Urinary bladder (tissue), 4 donors: ENCODE measurements around the gene PRDM16. TPM values are rescaled to one million over a fixed set of nuclear protein-coding genes. Genes with fewer than 3 reads are reported as not detected.

ENCODE experiments used
- DNase-seq: peaks from one replicate; pipeline ENCODE4 v3.0.0-alpha.2; 2015; ENCODE audit errors: extremely low spot score
- H3K27ac ChIP-seq: one replicate; pipeline ENCODE4 v1.5.1; 2013; ENCODE audit warnings: low read depth, mild to moderate bottlenecking, moderate library complexity
- H3K36me3 ChIP-seq: one replicate; pipeline ENCODE4 v1.6.1; 2013; ENCODE audit warnings: mild to moderate bottlenecking, moderate library complexity; ENCODE audit not compliant: insufficient read depth
- H3K4me1 ChIP-seq: one replicate; pipeline ENCODE4 v1.6.1; 2013; ENCODE audit warnings: mild to moderate bottlenecking, moderate library complexity; ENCODE audit not compliant: insufficient read depth
- H3K4me3 ChIP-seq: one replicate; pipeline ENCODE4 v1.5.1; 2013; ENCODE audit warnings: low read depth, low read length
- WGBS: extraction: QIAGEN DNeasy Blood & Tissue Kit; methylation state at CpG from one replicate; pipeline ENCODE4 v1.1.7; 2013; 5-methylcytosine and 5-hydroxymethylcytosine counted together
- polyA plus RNA-seq: library from polyadenylated mRNA; stranded (reverse); fragments of 200-250 nt; gene quantifications from one replicate; pipeline ENCODE4 v1.2.3, GENCODE V29; 2013
- total RNA-seq: library from RNA; depleted of rRNA; stranded (reverse); fragments of >200 nt; gene quantifications from one replicate; pipeline ENCODE4 v1.2.3, GENCODE V29; 2014
- donor health status: healthy with polysubstance abuse.
- donor health status: healthy.

PRDM16 gene
- total and polyA plus RNA-seq, 2 donors = 2.8 to 3.7 TPM

GRCh38 chr1:3187415-3188149 lies 118.6 kb downstream of the PRDM16 start:
- 91% methylated on average over 21 of the region's 21 CpGs for WGBS
- Histone ChIP-seq H3K27ac (no peak overlapping the region), H3K36me3 (no peaks in the 10 kb centered on the region), H3K4me1 (no peaks in the 10 kb centered on the region), H3K4me3 (no peak overlapping the region)
- no peak for DNase-seq

DNA sequence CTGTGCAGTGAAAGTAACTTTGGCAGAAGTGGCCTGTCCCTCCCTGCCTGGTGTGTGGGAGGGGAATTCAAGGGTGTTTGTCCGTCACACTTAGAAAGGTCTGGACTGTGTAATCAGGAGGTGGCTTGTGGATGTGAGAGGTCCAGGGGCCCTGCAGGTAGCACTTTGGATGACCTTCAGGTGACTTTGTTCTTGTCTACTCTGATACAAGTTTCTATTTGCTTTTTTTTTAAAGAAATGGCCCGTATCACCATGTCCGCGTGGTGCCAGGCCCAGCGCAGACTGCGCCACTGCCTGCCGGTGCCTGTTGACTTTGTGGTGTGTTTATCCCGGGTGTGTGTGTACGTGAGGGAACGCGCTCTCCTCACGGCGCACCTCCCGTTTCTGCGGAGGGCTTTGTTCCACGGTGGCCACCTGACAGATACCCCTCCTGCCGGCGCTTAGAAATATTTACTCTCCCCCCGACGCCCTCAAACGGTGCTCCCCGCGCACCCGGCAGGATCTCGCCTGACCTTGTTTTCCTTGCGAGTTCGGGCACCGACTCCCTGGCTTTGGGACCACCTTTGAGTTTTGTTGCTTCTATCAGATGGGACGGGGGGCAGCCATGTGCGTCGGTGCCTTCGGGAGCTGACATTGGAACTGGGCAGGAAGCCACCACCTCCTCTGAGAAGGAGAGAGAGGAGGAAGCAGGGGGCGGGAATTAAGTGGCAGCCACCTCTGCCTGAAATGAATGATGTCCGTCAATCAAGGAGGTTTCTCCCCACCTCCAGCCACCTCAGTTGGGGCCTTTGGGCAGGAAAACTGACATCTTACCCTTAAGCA lies 119.4 kb downstream of the PRDM16 start:
- Histone ChIP-seq H3K4me1 (no peaks in the 10 kb centered on the region), H3K27ac (no peak overlapping the region), H3K36me3 (no peaks in the 10 kb centered on the region), H3K4me3 (no peak overlapping the region)
- DNase-seq = no peak
- 79% methylated on average over 34 of the region's 34 CpGs for WGBS

- Histone ChIP-seq H3K27ac (no peak overlapping the region), H3K4me3 (no peak overlapping the region), H3K4me1 (no peaks in the 10 kb centered on the region), H3K36me3 (no peaks in the 10 kb centered on the region)
- DNase-seq = no peak
- WGBS = 77% methylated on average over 32 of the region's 32 CpGs
Observed at GRCh38 chr1:3190256-3191041, 121.4 kb downstream of the PRDM16 start.

GRCh38 chr1:3192361-3192760 lies 123.4 kb downstream of the PRDM16 start:
- DNase-seq = no peak

GRCh38 chr1:3192825-3193224 lies 123.8 kb downstream of the PRDM16 start:
- Histone ChIP-seq H3K4me1 (no peaks in the 10 kb centered on the region), H3K36me3 (no peaks in the 10 kb centered on the region), H3K4me3 (no peak overlapping the region), H3K27ac (no peak overlapping the region)
- WGBS = 94% methylated on average over 18 of the region's 18 CpGs
- DNase-seq = no peak

More at GRCh38 chr1:3192361-3192760, 123.4 kb downstream of the PRDM16 start:
- 91% methylated on average over 6 of the region's 6 CpGs for WGBS
- no peaks in the 10 kb centered on the region for H3K36me3 ChIP-seq
- H3K27ac ChIP-seq = no peak overlapping the region
- H3K4me3 ChIP-seq = no peak overlapping the region
- no peaks in the 10 kb centered on the region for H3K4me1 ChIP-seq

DNA sequence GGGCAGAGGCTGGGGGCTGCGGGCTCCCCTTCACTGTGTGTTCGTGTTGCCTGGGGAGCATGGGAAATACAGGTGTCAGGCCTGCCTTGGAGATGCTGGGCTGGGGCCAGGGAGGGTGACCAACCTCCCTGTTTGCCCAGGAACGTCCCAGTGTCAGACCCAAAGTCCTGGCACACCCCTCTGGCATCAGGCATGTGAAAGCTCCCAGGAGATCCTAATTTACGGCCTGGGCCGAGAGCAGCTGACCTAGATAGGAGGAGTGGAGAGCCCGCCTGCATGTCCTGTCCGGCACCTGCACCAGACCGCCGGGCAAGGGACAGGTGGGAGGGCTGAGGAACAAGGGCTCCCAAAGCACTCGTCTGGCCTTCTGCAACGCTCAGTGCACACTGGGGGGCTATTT lies 124.8 kb downstream of the PRDM16 start:
- H3K4me3 ChIP-seq = no peak overlapping the region

DNA sequence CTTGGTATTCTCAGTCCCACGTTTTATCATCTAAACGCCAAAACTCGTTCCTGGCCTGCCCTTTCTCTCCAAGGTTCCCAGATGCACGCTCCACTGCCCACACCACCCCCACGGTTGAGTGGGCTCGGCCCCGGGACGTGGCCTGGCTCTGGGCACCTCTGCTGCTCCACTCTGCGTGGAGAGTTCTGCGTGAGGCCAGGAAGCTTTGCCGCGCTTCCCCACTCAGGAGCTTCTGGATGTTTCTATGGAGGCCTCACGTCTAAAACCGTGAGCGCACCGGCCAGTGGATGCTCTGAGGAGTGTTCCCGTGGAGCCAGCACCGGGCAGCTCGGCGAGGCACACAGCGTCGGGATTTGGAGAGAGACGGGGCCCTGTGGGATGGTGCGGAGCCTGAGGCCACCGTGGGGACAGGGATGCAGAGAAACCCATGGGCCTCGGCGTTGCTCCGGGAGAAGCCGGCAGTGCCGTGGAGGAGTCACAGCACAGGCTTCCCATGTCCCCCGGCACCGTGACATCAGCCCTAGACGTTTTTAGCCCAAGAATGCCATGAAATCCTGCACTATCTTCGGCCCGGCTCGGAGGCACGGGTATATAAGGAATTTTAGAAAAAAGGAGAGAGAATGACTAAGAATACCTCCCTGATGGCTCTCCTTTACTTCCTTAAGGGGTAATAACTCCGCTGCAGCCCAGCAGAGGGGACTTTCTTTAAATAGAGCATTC lies 125.9 kb downstream of the PRDM16 start:
- DNase-seq = no peak
- Histone ChIP-seq H3K36me3 (no peaks in the 10 kb centered on the region), H3K4me1 (no peaks in the 10 kb centered on the region), H3K4me3 (no peak overlapping the region), H3K27ac (no peak overlapping the region)
- 80% methylated on average over 38 of the region's 38 CpGs for WGBS

More for the DNA sequence above, 124.8 kb downstream of the PRDM16 start:
- WGBS = 66% methylated on average over 11 of the region's 11 CpGs
- Histone ChIP-seq H3K27ac (no peak overlapping the region), H3K4me1 (no peaks in the 10 kb centered on the region), H3K36me3 (no peaks in the 10 kb centered on the region)
- DNase-seq = no peak

GRCh38 chr1:3195480-3195815 lies 126.4 kb downstream of the PRDM16 start:
- Histone ChIP-seq H3K4me1 (no peaks in the 10 kb centered on the region), H3K4me3 (no peak overlapping the region), H3K36me3 (no peaks in the 10 kb centered on the region), H3K27ac (no peak overlapping the region)
- WGBS = 75% methylated on average over 10 of the region's 10 CpGs
- DNase-seq = no peak

DNA sequence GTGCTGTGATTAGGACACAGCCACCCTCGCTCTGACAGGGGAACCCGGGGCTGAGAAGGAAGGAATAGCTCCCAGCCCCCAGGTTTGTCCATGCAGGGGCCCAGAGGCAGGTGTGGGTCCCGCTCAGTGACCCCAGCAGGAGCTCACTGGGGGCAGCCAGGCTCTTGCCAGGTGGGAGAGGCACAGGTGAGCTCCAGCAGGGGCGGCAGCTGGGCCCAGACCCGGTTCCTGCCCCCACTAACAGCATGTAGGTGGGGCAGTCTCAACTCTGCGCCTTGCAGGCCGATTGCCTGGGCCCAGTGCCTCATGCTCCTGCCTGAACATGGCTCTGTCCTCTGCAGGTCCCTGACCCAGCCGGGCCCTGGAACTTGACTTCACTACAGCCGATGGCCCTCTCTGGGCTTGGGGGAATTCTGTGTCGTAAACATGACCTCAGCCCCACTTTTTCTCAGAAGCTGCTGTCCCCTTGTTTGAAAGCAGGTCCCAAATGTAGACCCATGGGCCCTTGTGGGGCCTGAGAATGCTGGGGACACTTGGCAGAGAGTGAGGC lies 127.0 kb downstream of the PRDM16 start:
- Histone ChIP-seq H3K36me3 (no peaks in the 10 kb centered on the region), H3K4me1 (no peaks in the 10 kb centered on the region), H3K27ac (no peak overlapping the region), H3K4me3 (no peak overlapping the region)
- WGBS = 81% methylated on average over 10 of the region's 10 CpGs
- no peak for DNase-seq

- Histone ChIP-seq H3K36me3 (no peaks in the 10 kb centered on the region), H3K4me1 (no peaks in the 10 kb centered on the region), H3K27ac (no peak overlapping the region), H3K4me3 (no peak overlapping the region)
- no peak for DNase-seq
- WGBS = 89% methylated on average over 17 of the region's 17 CpGs
Observed at GRCh38 chr1:3196577-3197245, 127.7 kb downstream of the PRDM16 start.

DNA sequence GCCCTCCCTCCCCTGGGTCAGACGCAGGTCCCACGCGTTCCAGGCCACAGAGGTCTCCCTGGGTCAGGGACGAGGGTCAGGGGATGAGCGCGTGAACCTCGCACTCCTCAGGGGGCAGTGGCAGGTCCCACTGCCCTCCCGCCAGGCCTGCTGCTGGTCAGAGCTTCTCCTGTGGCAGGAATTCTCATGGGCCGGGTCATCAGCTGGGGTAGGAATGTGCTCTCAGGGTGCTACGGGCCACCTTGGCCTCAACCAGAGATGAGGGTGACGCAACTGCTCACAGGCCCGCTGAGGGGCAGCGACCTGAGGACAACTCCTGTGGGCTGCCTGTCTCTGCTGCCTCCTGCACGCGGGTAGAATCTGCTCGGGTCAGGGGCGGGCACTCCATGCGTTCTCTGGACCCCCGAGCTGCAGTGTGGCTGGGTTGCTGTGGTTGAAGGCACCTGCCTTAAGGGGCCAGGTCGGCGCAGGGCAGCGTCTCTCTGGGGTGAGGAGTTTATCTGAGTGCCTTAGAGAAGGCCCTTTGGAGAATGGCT lies 128.8 kb downstream of the PRDM16 start:
- H3K36me3 ChIP-seq = no peaks in the 10 kb centered on the region
- no peak for DNase-seq
- no peaks in the 10 kb centered on the region for H3K4me1 ChIP-seq
- no peak overlapping the region for H3K27ac ChIP-seq
- 90% methylated on average over 22 of the region's 22 CpGs for WGBS
- H3K4me3 ChIP-seq = no peak overlapping the region
